ENCODE data around the gene PIF1. TPM values are rescaled to one million over a fixed set of nuclear protein-coding genes. Genes with fewer than 3 reads are reported as not detected.

The PIF1 gene
- polyA plus RNA-seq, 1 experiment = 6.2 TPM

DNA sequence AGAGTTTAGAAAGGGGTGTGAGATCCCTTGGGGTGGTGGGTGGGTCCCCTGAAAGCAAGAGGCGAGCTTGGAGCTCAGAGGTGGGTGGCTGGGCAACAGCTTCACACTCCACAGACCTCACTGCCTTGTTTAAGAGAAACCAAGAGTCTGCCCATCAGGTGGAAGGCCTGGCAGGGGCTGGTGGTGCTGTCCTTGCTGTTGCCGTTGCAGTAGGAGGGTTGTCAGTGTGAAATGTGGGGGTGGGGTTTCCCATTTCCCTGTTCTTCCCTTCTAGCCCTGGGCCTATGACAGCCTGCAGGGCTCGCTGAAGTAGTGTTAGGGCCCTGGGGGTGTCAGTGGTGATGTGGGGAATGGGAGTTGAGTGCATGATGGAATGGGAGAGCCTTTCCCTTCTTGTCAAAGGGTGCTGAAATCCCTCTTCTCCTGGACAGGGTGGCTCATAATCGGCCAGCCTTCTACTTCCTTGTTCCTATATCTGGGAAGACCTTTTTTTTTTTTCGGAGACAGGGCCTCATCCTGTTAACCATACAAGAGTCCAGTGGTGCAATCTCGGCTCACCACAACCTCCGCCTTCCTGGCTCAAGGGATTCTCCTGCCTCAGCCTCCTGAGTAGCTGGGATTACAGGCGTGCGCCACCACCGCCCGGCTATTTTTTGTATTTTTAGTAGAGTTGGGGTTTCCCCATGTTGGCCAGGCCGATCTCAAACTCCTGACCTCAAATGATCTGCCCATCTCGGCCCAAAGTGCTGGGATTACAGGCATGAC, 20.6 kb upstream of the PIF1 start:
- ChIA-PET CTCF (no interaction called here), POLR2A (interaction anchor here (1.2 kb wide), 1 partner anchor 15 kb away, joined by 3 read pairs; no protein-coding TSS in a partner anchor)
- Histone ChIP-seq H3K4me3 (ENCODE audit: low read depth, low read length) (peak overlapping the region; percentile 96), H3K27ac (ENCODE audit: low read depth, low read length) (peak overlapping the region; percentile 31), H3K9me3 (ENCODE audit: control insufficient read depth, insufficient read depth, low read length) (no peaks in the 10 kb centered on the region), H3K27me3 (ENCODE audit: control insufficient read depth, insufficient read depth, low read length) (no peaks in the 10 kb centered on the region)
- DNase-seq (ENCODE audit: low read depth, low spot score) = no peak
- TF ChIP-seq, protein P1, sequence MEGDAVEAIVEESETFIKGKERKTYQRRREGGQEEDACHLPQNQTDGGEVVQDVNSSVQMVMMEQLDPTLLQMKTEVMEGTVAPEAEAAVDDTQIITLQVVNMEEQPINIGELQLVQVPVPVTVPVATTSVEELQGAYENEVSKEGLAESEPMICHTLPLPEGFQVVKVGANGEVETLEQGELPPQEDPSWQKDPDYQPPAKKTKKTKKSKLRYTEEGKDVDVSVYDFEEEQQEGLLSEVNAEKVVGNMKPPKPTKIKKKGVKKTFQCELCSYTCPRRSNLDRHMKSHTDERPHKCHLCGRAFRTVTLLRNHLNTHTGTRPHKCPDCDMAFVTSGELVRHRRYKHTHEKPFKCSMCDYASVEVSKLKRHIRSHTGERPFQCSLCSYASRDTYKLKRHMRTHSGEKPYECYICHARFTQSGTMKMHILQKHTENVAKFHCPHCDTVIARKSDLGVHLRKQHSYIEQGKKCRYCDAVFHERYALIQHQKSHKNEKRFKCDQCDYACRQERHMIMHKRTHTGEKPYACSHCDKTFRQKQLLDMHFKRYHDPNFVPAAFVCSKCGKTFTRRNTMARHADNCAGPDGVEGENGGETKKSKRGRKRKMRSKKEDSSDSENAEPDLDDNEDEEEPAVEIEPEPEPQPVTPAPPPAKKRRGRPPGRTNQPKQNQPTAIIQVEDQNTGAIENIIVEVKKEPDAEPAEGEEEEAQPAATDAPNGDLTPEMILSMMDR (IDR thresholded peaks at IDR 0.05; ENCODE audit: low read depth, low read length) = no peak

DNA sequence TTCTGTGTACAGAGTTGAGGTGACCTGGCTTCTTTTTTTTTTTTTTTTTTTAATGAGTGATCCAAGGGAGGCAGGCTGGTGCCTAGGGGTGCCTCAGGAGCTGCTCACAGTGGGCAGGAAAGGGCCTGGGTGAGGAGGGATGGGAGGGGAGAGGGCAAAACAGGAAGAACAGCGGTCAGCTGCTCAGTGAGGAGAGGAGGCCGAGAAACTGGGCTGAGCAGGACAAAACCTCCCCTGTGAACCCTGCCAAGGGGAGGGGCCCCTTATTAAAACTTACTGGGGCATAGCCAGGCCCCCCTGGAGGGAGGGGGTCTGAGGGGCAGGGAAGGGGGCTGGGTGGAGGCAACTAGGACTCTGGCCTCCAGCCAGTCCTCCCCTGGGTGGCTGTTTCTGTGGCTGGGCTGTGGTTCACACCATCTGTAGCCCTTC, 19.8 kb upstream of the PIF1 start:
- Histone ChIP-seq H3K27me3 (ENCODE audit: control insufficient read depth, insufficient read depth, low read length) (no peaks in the 10 kb centered on the region), H3K9me3 (ENCODE audit: control insufficient read depth, insufficient read depth, low read length) (no peaks in the 10 kb centered on the region), H3K4me3 (ENCODE audit: low read depth, low read length) (peak overlapping the region; percentile 96), H3K27ac (ENCODE audit: low read depth, low read length) (peak overlapping the region; percentile 31)
- ChIA-PET CTCF (interaction anchor here (0.6 kb wide), 1 partner anchor 415 kb away, joined by 3 read pairs; no protein-coding TSS in a partner anchor), POLR2A (interaction anchor here (0.6 to 0.9 kb wide), 3 partner anchors 13 to 58 kb away, joined by 5 to 7 read pairs (median 6); no protein-coding TSS in a partner anchor)
- TF ChIP-seq, protein P1 (IDR thresholded peaks at IDR 0.05; ENCODE audit: low read depth, low read length) = no peak
- no peak for DNase-seq (ENCODE audit: low read depth, low spot score)

DNA sequence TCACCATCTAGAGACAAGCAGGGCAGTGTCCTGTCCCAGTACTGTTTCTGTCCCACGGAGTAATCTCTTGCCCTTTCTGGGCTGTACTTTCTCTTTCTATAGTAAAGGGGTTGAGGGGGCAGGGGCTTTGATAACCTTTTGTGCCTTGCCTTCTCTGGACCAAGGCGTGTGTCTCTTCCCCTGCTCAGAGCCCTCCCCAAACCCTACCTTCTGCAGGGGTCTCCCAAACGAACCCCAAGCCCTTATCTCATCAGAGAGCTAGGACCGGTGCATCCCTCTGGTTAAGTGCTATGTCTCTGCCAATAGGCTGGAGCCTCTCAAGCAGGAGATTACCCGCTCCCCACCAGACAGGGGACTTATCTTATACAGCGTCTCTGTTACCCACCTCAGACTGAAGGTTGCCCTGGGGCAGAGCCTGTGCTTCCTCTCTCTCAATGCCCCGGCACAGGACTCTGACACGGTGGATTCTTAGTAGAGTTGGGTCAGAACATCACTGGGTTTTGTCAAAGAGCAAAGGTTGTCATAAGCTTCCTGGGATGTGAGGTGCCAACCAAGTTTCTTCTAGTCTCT, 19.2 kb upstream of the PIF1 start:
- CTCF ChIA-PET = no interaction called here
- Histone ChIP-seq H3K27me3 (ENCODE audit: control insufficient read depth, insufficient read depth, low read length) (no peaks in the 10 kb centered on the region), H3K27ac (ENCODE audit: low read depth, low read length) (peak overlapping the region; percentile 31), H3K4me3 (ENCODE audit: low read depth, low read length) (peak overlapping the region; percentile 96), H3K9me3 (ENCODE audit: control insufficient read depth, insufficient read depth, low read length) (no peaks in the 10 kb centered on the region)
- TF ChIP-seq, protein P1 (IDR thresholded peaks at IDR 0.05; ENCODE audit: low read depth, low read length) = no peak
- DNase-seq (ENCODE audit: low read depth, low spot score) = no peak
- POLR2A ChIA-PET = interaction anchor here (0.6 to 0.9 kb wide), 3 partner anchors 12 to 59 kb away, joined by 5 to 7 read pairs (median 6); no protein-coding TSS in a partner anchor

DNA sequence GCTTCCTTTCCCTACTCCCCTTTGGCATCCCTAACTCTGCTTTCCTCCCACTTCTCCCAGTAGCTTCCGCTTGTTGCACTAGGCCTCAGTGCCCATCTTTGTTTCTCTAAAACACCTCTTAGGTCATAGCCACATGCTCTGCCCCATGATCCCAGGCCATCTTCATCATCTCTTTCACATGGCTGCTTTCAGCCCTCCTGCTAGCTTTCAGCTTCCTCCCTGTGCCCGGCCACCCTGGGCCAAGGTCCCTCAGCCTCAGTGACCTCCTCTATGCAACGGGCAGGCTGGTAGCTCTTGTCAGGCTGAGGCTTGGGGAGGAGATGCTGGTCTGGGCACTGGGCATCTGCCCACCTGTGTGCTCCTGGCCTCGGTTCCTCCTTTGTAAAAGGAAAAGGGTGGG, 18.5 kb upstream of the PIF1 start:
- CTCF ChIA-PET = interaction anchor here (0.7 kb wide), 1 partner anchor 315 kb away, joined by 5 read pairs; no protein-coding TSS in a partner anchor
- Histone ChIP-seq H3K27me3 (ENCODE audit: control insufficient read depth, insufficient read depth, low read length) (no peaks in the 10 kb centered on the region), H3K4me3 (ENCODE audit: low read depth, low read length) (peak overlapping the region; percentile 96), H3K27ac (ENCODE audit: low read depth, low read length) (no peak overlapping the region), H3K9me3 (ENCODE audit: control insufficient read depth, insufficient read depth, low read length) (no peaks in the 10 kb centered on the region)
- no peak for DNase-seq (ENCODE audit: low read depth, low spot score)
- TF ChIP-seq, protein P1 (IDR thresholded peaks at IDR 0.05; ENCODE audit: low read depth, low read length) = no peak
- POLR2A ChIA-PET = interaction anchor here (0.7 to 1.3 kb wide), 2 partner anchors 13 to 94 kb away, joined by 3 to 6 read pairs; no protein-coding TSS in a partner anchor
